ENCODE measurements around the gene ZNF326. TPM values are rescaled to one million over a fixed set of nuclear protein-coding genes. Genes with fewer than 3 reads are reported as not detected.
A peak's percentile ranks its signal among the peaks of the same experiment; 100 is the strongest.

ZNF326 gene, protein sequence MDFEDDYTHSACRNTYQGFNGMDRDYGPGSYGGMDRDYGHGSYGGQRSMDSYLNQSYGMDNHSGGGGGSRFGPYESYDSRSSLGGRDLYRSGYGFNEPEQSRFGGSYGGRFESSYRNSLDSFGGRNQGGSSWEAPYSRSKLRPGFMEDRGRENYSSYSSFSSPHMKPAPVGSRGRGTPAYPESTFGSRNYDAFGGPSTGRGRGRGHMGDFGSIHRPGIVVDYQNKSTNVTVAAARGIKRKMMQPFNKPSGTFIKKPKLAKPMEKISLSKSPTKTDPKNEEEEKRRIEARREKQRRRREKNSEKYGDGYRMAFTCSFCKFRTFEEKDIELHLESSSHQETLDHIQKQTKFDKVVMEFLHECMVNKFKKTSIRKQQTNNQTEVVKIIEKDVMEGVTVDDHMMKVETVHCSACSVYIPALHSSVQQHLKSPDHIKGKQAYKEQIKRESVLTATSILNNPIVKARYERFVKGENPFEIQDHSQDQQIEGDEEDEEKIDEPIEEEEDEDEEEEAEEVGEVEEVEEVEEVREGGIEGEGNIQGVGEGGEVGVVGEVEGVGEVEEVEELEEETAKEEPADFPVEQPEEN
- 10 to 100 TPM; 19.9 to 21.0 TPM for total RNA-seq

DNA sequence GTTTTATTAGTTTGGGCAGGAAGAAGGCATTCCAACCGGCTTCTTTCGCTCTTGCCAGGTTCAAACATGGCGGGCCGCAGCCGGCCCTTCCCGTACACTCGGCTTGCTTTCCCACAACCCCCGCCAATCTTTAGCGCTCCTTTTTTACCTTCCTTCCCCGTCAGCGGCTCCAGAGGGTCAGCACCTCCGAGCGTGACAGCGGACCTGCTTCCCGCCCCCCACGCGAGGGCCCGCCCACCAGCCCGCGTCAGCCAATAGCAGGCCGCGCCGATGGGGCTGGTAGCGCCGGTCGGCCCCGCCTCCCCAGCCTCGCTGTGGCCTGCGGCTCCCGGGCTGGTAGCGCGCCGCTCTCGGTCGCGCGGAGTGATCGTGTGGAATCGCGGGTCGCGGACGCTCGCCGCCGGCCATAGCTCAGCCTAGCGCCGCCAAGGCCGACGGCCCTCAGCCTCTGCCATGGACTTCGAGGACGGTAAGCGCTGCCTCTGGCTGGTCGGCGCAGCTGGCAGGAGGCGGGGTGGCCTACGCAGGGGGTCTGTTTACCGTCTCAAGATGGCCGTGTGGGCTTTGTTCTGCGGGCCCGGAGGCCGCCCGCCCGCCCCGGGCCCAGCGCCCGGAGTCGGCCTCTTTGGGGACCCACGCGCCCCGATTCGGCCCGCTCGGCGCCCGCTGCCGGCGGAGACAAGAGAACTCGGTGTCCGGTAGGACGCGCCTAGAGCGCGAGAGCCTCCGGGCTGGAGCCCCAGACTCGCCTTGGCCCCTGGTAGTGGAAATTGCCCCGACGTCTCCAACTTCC is at the start of gene ZNF326:
Gene ZNF326 (plus strand): TSS at position 306 of the 793 bp plus-strand sequence. CDS start 148 bp downstream, at position 454.
- H3K9me3 Mint-ChIP-seq, result no peaks in the 10 kb centered on the region
- H3K27me3 Mint-ChIP-seq, result peaks cover 11 to 15% of the 10 kb centered on the region in 2 donors
- peak within 1 kb of the TSS; percentile 64 to 96 for H3K27ac Mint-ChIP-seq
- peak within 1 kb of the TSS; percentile 90 for H3K4me3 Mint-ChIP-seq
- peaks cover 9% of the 10 kb centered on the region for H3K36me3 Mint-ChIP-seq
- ATAC-seq, result peak; percentile 99
- peak; percentile 96 for DNase-seq (ENCODE audit: low spot score)
- peaks cover 21 to 34% of the 10 kb centered on the region in 2 donors for H3K4me1 Mint-ChIP-seq (ENCODE audit: low read depth in 2 of 2)

DNA sequence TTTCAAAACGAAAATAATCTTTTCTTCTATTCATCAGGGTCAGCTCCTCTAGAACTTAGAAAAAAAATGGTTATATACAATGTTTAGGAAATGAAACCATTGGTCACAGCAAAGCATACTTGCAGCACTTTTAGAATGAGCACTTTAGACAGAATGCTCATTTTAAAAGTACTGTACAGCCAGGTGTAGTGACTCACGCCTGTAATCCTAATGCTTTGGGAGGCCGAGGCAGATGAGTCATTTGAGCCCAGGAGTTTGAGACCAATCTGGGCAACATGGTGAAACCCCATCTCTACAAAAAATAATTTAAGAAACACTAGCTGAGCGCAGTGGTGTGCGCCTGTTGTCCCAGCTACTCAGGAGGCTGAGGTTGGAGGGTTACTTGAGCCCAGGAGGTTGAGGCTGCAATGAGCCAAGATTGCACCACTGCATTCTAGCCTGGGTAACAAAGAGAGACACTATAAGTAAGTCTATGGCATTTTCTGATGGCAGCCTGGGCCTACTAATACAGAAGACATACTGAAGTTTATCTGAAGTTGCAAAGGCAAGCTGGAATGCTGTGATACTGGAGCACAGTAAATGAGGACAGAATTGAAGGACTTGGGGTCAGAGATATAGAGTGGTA is 48.9 kb upstream of the ZNF326 start:
- peaks cover 0 to 5% of the 10 kb centered on the region in 2 donors for H3K4me1 Mint-ChIP-seq (ENCODE audit: low read depth in 2 of 2)
- ATAC-seq, result peak in 1 of 2 donors; percentile 44
- no peaks in the 10 kb centered on the region for H3K9me3 Mint-ChIP-seq
- DNase-seq (ENCODE audit: low spot score), result no peak
- H3K27ac Mint-ChIP-seq, result no peak overlapping the region
- no peak overlapping the region for H3K4me3 Mint-ChIP-seq
- H3K36me3 Mint-ChIP-seq, result no peaks in the 10 kb centered on the region
- H3K27me3 Mint-ChIP-seq, result no peaks in the 10 kb centered on the region

DNA sequence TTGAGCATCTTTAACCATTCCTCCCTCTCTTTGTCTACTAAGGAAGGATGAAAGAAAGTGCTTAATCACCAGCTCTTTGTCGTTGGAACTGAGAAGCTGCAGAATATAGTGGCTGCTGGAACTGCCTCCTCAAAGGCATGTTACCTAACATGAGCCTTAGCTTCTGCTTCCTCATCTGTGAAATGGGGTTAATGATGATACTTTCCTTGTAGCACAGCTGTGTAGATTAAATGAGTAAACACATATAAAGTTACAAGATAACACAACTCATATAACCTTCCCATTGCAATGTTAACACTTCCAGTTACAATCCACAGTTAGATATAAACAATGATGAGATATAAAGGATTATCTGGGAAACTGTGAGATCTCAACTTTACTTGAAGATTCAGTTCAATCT is 48.4 kb upstream of the ZNF326 start:
- DNase-seq (ENCODE audit: low spot score) (no peak), ATAC-seq (no peak)
- Mint-ChIP-seq H3K4me3 (no peak overlapping the region), H3K4me1 (ENCODE audit: low read depth in 2 of 2) (peaks cover 0 to 5% of the 10 kb centered on the region in 2 donors), H3K9me3 (no peaks in the 10 kb centered on the region), H3K36me3 (no peaks in the 10 kb centered on the region), H3K27me3 (no peaks in the 10 kb centered on the region), H3K27ac (no peak overlapping the region)

- Mint-ChIP-seq H3K27me3 (no peaks in the 10 kb centered on the region), H3K4me3 (no peak overlapping the region), H3K36me3 (no peaks in the 10 kb centered on the region), H3K27ac (no peak overlapping the region), H3K9me3 (no peaks in the 10 kb centered on the region), H3K4me1 (ENCODE audit: low read depth in 2 of 2) (no peaks in the 10 kb centered on the region)
- DNase-seq (ENCODE audit: low spot score), result no peak
- ATAC-seq, result no peak
These were observed 46.1 kb upstream of the ZNF326 start for GRCh38 chr1:89948722-89949345.

DNA sequence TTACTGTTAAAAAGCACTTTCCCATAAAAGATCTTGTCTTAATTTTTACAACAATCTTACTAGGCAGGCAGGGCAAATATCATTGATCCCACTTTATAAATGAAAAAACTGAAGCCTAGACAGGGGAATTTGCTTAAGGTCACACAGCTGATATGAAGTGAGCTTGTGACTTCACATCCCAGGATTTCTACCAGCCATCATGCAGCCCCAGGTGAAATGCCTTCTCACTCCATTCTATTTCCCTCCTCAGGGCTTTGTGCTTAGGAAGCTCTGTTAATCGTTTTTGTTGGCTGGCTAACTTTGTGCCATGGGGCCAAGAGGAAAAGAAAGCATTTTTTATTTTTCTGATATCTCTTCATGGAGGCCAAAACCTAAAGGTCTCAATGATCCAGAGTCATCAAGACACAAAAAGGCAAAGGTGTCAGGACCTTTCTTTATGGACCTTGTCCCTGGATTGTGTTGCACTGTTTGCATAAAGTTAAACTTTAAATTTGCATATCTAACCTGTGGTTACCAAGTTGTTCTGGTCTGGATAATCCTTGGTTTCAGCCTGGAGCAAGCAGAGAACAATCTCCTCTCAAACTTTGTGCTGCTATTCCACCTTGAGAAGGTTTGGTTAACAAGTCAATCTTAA is 44.8 kb upstream of the ZNF326 start:
- H3K9me3 Mint-ChIP-seq, result no peaks in the 10 kb centered on the region
- H3K27ac Mint-ChIP-seq, result no peak overlapping the region
- no peaks in the 10 kb centered on the region for H3K4me1 Mint-ChIP-seq (ENCODE audit: low read depth in 2 of 2)
- H3K27me3 Mint-ChIP-seq, result no peaks in the 10 kb centered on the region
- H3K36me3 Mint-ChIP-seq, result no peaks in the 10 kb centered on the region
- no peak overlapping the region for H3K4me3 Mint-ChIP-seq
- DNase-seq (ENCODE audit: low spot score) (no peak), ATAC-seq (no peak)

GRCh38 chr1:89950703-89951102 is 44.2 kb upstream of the ZNF326 start:
- H3K4me3 Mint-ChIP-seq, result no peak overlapping the region
- no peak overlapping the region for H3K27ac Mint-ChIP-seq
- H3K27me3 Mint-ChIP-seq, result no peaks in the 10 kb centered on the region
- no peak for DNase-seq (ENCODE audit: low spot score)
- no peaks in the 10 kb centered on the region for H3K4me1 Mint-ChIP-seq (ENCODE audit: low read depth in 2 of 2)
- no peak for ATAC-seq
- no peaks in the 10 kb centered on the region for H3K9me3 Mint-ChIP-seq
- H3K36me3 Mint-ChIP-seq, result no peaks in the 10 kb centered on the region

GRCh38 chr1:89951766-89952604 is 42.9 kb upstream of the ZNF326 start:
- Mint-ChIP-seq H3K4me3 (no peak overlapping the region), H3K36me3 (no peaks in the 10 kb centered on the region), H3K4me1 (ENCODE audit: low read depth in 2 of 2) (peaks cover 1 to 5% of the 10 kb centered on the region in 2 donors), H3K27me3 (no peaks in the 10 kb centered on the region), H3K9me3 (no peaks in the 10 kb centered on the region), H3K27ac (no peak overlapping the region)
- ATAC-seq, result no peak
- no peak for DNase-seq (ENCODE audit: low spot score)

DNA sequence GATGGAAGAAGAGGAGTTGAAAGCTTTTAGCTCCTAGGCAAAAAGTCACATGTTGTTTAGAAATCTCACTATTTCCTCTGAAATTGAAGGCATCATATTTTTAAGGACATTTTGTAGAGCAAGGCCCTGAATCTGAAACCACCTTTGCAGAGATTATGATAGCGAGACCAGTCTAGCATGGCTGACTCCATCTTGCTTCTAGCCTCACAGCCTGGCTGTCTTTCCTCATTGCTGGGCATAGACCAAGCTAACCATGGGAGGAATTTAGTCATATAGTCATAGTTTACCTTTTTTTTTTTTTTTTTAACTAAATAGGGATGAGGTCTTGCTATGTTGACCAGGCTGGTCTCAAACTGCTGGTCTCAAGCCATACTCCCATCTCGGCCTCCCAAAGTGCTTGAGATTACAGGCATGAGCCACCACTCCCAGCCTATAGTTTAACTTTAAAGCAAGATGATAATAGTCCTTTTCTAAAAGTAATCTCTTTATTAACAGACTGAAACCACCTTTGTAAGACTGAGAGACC is 42.2 kb upstream of the ZNF326 start:
- no peak for DNase-seq (ENCODE audit: low spot score)
- H3K27me3 Mint-ChIP-seq, result no peaks in the 10 kb centered on the region
- peaks cover 6 to 9% of the 10 kb centered on the region in 2 donors for H3K4me1 Mint-ChIP-seq (ENCODE audit: low read depth in 2 of 2)
- no peak overlapping the region for H3K27ac Mint-ChIP-seq
- H3K9me3 Mint-ChIP-seq, result no peaks in the 10 kb centered on the region
- no peak for ATAC-seq
- H3K4me3 Mint-ChIP-seq, result no peak overlapping the region
- H3K36me3 Mint-ChIP-seq, result no peaks in the 10 kb centered on the region

- H3K9me3 Mint-ChIP-seq, result no peaks in the 10 kb centered on the region
- H3K4me3 Mint-ChIP-seq, result no peak overlapping the region
- no peaks in the 10 kb centered on the region for H3K27me3 Mint-ChIP-seq
- no peaks in the 10 kb centered on the region for H3K36me3 Mint-ChIP-seq
- H3K27ac Mint-ChIP-seq, result no peak overlapping the region
- peak; percentile 50 to 62 for ATAC-seq
- peaks cover 6 to 13% of the 10 kb centered on the region in 2 donors for H3K4me1 Mint-ChIP-seq (ENCODE audit: low read depth in 2 of 2)
- DNase-seq (ENCODE audit: low spot score), result no peak
These were observed 41.7 kb upstream of the ZNF326 start for GRCh38 chr1:89953131-89953626.

DNA sequence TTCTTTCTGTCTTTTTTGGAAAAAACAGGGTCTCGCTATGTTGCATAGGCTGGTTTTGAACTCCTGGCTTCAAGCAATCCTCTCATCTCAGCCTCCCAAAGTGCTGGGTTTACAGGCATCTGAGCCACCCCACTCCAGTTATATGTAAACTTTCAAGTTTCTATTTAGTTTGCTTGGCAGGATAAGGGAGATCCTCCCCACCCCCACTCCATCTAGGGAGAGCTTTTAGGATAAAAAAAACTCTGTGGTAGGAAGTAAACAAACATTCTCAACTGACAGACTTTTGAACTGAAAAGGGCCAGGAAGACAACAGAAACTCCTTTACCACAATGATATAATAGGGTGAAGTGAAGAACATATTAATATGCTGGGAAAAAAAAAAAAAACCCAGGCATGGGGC is 41.0 kb upstream of the ZNF326 start:
- no peak overlapping the region for H3K4me3 Mint-ChIP-seq
- no peaks in the 10 kb centered on the region for H3K9me3 Mint-ChIP-seq
- H3K4me1 Mint-ChIP-seq (ENCODE audit: low read depth in 2 of 2), result peaks cover 7 to 17% of the 10 kb centered on the region in 2 donors
- DNase-seq (ENCODE audit: low spot score) (no peak), ATAC-seq (no peak)
- no peak overlapping the region for H3K27ac Mint-ChIP-seq
- no peaks in the 10 kb centered on the region for H3K36me3 Mint-ChIP-seq
- no peaks in the 10 kb centered on the region for H3K27me3 Mint-ChIP-seq

DNA sequence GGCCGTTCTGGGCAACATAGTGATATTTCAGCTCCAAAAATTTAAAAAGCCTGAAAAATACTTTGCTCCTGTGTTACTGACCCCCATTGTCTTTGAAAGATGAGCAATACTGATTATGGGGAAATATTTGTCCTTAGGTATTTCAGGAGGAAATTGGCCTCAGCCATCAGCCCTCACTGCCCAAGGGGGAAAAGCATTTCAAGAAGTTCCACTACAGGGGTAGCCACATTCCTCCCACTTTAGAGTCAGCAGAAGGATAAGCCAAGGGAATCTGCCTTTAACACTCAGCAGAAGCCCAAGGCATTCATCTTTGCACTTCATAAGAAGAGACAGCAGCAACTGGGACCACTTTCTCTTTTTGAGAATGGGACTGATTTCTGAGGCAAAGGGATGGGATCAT is 40.5 kb upstream of the ZNF326 start:
- Mint-ChIP-seq H3K27ac (no peak overlapping the region), H3K4me3 (no peak overlapping the region), H3K4me1 (ENCODE audit: low read depth in 2 of 2) (peaks cover 12 to 20% of the 10 kb centered on the region in 2 donors), H3K27me3 (no peaks in the 10 kb centered on the region), H3K9me3 (no peaks in the 10 kb centered on the region), H3K36me3 (no peaks in the 10 kb centered on the region)
- no peak for DNase-seq (ENCODE audit: low spot score)
- ATAC-seq, result no peak
